GM23338 (cell line): ENCODE data around the gene ZNF579. TPM values are rescaled to one million over a fixed set of nuclear protein-coding genes. Genes with fewer than 3 reads are reported as not detected.

Experiments used
- CREB1 ChIP-seq: fragments of 250-450 bp; sonication (Bioruptor Pico); IDR thresholded peaks from 2 replicates; pipeline ENCODE4 v1.5.0; 2020; ENCODE audit warnings: low read depth, mild to moderate bottlenecking, moderate library complexity
- JUNB ChIP-seq: IDR thresholded peaks from one replicate; pipeline ENCODE4 v1.6.1; 2016; ENCODE audit warnings: antibody characterized with exemption; ENCODE audit not compliant: unreplicated experiment
- NANOG ChIP-seq: IDR thresholded peaks from 2 replicates; pipeline ENCODE4 v1.6.1; 2016; ENCODE audit warnings: antibody characterized with exemption, borderline replicate concordance
- POLR2AphosphoS5 ChIP-seq: IDR thresholded peaks from 2 replicates; pipeline ENCODE4 v1.6.1; 2016; ENCODE audit warnings: antibody characterized with exemption, low read depth
- polyA plus RNA-seq: library from polyadenylated mRNA; unstranded; fragments of >200 nt; fragmentation: Nextera tagmentation; extraction: Ambion mirVana; gene quantifications from 2 replicates; pipeline ENCODE4 v1.2.1, GENCODE V29; 2016
- total RNA-seq: library from RNA; depleted of rRNA; stranded (reverse); fragments of >200 nt; shearing (Covaris generic); gene quantifications from 2 replicates; pipeline ENCODE4 v1.2.3, GENCODE V29; 2014
- TF ChIP-seq, protein P1 (sequence below): fragments of 250-450 bp; sonication (Bioruptor Pico); IDR thresholded peaks from 2 replicates; pipeline ENCODE4 v1.5.0; 2020; ENCODE audit warnings: mild to moderate bottlenecking, moderate library complexity
- TF ChIP-seq, protein P2 (sequence below): IDR thresholded peaks from one replicate; pipeline ENCODE4 v1.6.1; 2018; ENCODE audit warnings: antibody characterized with exemption; ENCODE audit not compliant: unreplicated experiment

Gene ZNF579
- total and polyA plus RNA-seq, 2 experiments from 2014 or later, result 7.3 to 12.2 TPM

DNA sequence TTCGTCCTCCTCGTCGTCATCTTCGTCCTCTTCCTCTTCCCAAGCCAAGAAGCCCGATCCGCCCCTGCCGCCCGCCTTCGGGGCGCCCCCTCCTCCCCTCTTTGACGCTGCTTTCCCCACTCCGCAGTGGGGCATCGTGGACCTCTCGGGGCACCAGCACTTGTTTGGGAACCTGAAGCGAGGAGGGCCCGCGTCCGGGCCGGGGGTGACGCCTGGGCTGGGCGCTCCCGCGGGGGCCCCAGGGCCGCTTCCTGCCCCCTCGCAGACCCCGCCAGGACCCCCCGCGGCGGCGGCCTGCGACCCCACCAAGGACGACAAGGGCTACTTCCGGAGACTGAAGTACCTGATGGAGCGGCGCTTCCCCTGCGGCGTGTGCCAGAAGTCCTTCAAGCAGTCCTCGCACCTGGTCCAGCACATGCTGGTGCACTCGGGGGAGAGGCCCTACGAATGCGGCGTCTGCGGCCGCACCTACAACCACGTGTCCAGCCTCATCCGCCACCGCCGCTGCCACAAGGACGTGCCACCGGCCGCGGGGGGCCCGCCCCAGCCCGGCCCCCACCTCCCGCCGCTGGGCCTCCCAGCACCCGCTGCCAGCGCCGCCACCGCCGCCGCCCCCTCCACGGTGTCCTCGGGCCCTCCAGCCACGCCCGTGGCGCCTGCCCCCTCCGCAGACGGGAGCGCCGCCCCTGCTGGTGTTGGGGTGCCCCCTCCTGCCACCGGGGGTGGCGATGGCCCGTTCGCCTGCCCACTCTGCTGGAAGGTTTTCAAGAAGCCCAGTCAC lies 33.5 kb upstream of the ZNF579 start (continued):
- TF ChIP-seq, protein P1, sequence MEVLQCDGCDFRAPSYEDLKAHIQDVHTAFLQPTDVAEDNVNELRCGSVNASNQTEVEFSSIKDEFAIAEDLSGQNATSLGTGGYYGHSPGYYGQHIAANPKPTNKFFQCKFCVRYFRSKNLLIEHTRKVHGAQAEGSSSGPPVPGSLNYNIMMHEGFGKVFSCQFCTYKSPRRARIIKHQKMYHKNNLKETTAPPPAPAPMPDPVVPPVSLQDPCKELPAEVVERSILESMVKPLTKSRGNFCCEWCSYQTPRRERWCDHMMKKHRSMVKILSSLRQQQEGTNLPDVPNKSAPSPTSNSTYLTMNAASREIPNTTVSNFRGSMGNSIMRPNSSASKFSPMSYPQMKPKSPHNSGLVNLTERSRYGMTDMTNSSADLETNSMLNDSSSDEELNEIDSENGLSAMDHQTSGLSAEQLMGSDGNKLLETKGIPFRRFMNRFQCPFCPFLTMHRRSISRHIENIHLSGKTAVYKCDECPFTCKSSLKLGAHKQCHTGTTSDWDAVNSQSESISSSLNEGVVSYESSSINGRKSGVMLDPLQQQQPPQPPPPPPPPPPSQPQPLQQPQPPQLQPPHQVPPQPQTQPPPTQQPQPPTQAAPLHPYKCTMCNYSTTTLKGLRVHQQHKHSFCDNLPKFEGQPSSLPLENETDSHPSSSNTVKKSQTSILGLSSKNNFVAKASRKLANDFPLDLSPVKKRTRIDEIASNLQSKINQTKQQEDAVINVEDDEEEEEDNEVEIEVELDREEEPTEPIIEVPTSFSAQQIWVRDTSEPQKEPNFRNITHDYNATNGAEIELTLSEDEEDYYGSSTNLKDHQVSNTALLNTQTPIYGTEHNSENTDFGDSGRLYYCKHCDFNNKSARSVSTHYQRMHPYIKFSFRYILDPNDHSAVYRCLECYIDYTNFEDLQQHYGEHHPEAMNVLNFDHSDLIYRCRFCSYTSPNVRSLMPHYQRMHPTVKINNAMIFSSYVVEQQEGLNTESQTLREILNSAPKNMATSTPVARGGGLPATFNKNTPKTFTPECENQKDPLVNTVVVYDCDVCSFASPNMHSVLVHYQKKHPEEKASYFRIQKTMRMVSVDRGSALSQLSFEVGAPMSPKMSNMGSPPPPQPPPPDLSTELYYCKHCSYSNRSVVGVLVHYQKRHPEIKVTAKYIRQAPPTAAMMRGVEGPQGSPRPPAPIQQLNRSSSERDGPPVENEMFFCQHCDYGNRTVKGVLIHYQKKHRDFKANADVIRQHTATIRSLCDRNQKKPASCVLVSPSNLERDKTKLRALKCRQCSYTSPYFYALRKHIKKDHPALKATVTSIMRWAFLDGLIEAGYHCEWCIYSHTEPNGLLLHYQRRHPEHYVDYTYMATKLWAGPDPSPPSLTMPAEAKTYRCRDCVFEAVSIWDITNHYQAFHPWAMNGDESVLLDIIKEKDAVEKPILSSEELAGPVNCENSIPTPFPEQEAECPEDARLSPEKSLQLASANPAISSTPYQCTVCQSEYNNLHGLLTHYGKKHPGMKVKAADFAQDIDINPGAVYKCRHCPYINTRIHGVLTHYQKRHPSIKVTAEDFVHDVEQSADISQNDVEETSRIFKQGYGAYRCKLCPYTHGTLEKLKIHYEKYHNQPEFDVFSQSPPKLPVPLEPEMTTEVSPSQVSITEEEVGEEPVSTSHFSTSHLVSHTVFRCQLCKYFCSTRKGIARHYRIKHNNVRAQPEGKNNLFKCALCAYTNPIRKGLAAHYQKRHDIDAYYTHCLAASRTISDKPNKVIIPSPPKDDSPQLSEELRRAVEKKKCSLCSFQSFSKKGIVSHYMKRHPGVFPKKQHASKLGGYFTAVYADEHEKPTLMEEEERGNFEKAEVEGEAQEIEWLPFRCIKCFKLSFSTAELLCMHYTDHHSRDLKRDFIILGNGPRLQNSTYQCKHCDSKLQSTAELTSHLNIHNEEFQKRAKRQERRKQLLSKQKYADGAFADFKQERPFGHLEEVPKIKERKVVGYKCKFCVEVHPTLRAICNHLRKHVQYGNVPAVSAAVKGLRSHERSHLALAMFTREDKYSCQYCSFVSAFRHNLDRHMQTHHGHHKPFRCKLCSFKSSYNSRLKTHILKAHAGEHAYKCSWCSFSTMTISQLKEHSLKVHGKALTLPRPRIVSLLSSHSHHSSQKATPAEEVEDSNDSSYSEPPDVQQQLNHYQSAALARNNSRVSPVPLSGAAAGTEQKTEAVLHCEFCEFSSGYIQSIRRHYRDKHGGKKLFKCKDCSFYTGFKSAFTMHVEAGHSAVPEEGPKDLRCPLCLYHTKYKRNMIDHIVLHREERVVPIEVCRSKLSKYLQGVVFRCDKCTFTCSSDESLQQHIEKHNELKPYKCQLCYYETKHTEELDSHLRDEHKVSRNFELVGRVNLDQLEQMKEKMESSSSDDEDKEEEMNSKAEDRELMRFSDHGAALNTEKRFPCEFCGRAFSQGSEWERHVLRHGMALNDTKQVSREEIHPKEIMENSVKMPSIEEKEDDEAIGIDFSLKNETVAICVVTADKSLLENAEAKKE (CRISPR knock-in tag), result no peak
- TF ChIP-seq JUNB (no peak), POLR2AphosphoS5 (no peak), CREB1 (CRISPR knock-in tag) (no peak), NANOG (no peak)
- TF ChIP-seq, protein P2, sequence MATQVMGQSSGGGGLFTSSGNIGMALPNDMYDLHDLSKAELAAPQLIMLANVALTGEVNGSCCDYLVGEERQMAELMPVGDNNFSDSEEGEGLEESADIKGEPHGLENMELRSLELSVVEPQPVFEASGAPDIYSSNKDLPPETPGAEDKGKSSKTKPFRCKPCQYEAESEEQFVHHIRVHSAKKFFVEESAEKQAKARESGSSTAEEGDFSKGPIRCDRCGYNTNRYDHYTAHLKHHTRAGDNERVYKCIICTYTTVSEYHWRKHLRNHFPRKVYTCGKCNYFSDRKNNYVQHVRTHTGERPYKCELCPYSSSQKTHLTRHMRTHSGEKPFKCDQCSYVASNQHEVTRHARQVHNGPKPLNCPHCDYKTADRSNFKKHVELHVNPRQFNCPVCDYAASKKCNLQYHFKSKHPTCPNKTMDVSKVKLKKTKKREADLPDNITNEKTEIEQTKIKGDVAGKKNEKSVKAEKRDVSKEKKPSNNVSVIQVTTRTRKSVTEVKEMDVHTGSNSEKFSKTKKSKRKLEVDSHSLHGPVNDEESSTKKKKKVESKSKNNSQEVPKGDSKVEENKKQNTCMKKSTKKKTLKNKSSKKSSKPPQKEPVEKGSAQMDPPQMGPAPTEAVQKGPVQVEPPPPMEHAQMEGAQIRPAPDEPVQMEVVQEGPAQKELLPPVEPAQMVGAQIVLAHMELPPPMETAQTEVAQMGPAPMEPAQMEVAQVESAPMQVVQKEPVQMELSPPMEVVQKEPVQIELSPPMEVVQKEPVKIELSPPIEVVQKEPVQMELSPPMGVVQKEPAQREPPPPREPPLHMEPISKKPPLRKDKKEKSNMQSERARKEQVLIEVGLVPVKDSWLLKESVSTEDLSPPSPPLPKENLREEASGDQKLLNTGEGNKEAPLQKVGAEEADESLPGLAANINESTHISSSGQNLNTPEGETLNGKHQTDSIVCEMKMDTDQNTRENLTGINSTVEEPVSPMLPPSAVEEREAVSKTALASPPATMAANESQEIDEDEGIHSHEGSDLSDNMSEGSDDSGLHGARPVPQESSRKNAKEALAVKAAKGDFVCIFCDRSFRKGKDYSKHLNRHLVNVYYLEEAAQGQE, result no peak
